Stimulated activated CD8-positive, alpha-beta memory T cell treated with anti-CD3 and anti-CD28 coated beads, Interleukin-2, amount 100 ng/mL, for 48 hours (primary cell): ENCODE measurements around the gene IMMP2L.
A peak's percentile ranks its signal among the peaks of the same experiment; 100 is the strongest.

Source experiments
- DNase-seq, 2 donors: peaks; one replicate each; pipeline ENCODE4 v3.0.0-alpha.2; 2020; ENCODE audit warnings: low read depth in 2 of 2

Gene IMMP2L

GRCh38 chr7:111162692-111163091 lies 399.6 kb downstream of the IMMP2L start:
- DNase-seq: no peak

GRCh38 chr7:111160297-111160696 lies 402.0 kb downstream of the IMMP2L start:
- DNase-seq: no peak

- no peak for DNase-seq
These were observed 402.9 kb downstream of the IMMP2L start for GRCh38 chr7:111159426-111159825.

GRCh38 chr7:111150709-111151108 lies 411.6 kb downstream of the IMMP2L start:
- DNase-seq: no peak

GRCh38 chr7:111147708-111148533 lies 414.4 kb downstream of the IMMP2L start:
- no peak for DNase-seq

- DNase-seq: no peak
These were observed 416.2 kb downstream of the IMMP2L start for GRCh38 chr7:111146136-111146535.

- DNase-seq: no peak
These were observed 416.8 kb downstream of the IMMP2L start for GRCh38 chr7:111145472-111145871.

GRCh38 chr7:111140091-111140865 lies 422.0 kb downstream of the IMMP2L start:
- no peak for DNase-seq

GRCh38 chr7:111138586-111138985 lies 423.7 kb downstream of the IMMP2L start:
- DNase-seq: no peak

GRCh38 chr7:111138193-111138569 lies 424.1 kb downstream of the IMMP2L start:
- peak; percentile 16 to 39 for DNase-seq

- peak; percentile 9 to 23 for DNase-seq
These were observed 424.7 kb downstream of the IMMP2L start for GRCh38 chr7:111137296-111138192.

GRCh38 chr7:111132833-111133232 lies 429.5 kb downstream of the IMMP2L start:
- DNase-seq: no peak

- no peak for DNase-seq
These were observed 432.9 kb downstream of the IMMP2L start for GRCh38 chr7:111129435-111129834.

- DNase-seq: no peak
These were observed 435.3 kb downstream of the IMMP2L start for GRCh38 chr7:111126987-111127386.

GRCh38 chr7:111115966-111116365 lies 446.3 kb downstream of the IMMP2L start:
- no peak for DNase-seq

- no peak for DNase-seq
These were observed 448.9 kb downstream of the IMMP2L start for GRCh38 chr7:111113263-111114017.

GRCh38 chr7:111112439-111112838 lies 449.9 kb downstream of the IMMP2L start:
- no peak for DNase-seq

- no peak for DNase-seq
These were observed 453.8 kb downstream of the IMMP2L start for GRCh38 chr7:111108496-111108895.

GRCh38 chr7:111108000-111108399 lies 454.3 kb downstream of the IMMP2L start:
- no peak for DNase-seq

GRCh38 chr7:111107579-111107978 lies 454.7 kb downstream of the IMMP2L start:
- DNase-seq: no peak

GRCh38 chr7:111105269-111105668 lies 457.0 kb downstream of the IMMP2L start:
- no peak for DNase-seq
